COLO829 (cell line): ENCODE results near the gene SPOUT1.

ENCODE experiments used
- DNase-seq: peaks from one replicate; pipeline ENCODE4 v3.0.0; 2012; ENCODE audit warnings: low spot score

Gene SPOUT1

GRCh38 chr9:128771745-128772519 is 57.7 kb downstream of the SPOUT1 start, which contains the start of gene ZER1:
ZER1 (minus strand) TSS chr9:128771927; CDS start chr9:128755565, 16,362 bp downstream.
- peak; percentile 98 for DNase-seq

GRCh38 chr9:128771094-128771721 is 58.4 kb downstream of the SPOUT1 start:
- DNase-seq = no peak

GRCh38 chr9:128770286-128771030 is 59.1 kb downstream of the SPOUT1 start:
- DNase-seq = no peak
